ACC112 (cell line): ENCODE results near the gene FAM181A.

Source experiments
- H2AFZ ChIP-seq: fragments of 200-600 bp; sonication (generic); one replicate; pipeline ENCODE4 v1.6.0; 2017; ENCODE audit warnings: antibody characterized with exemption, low read length; ENCODE audit not compliant: unreplicated experiment
- H3K27ac ChIP-seq: fragments of 200-600 bp; sonication (generic); 2 replicates; pipeline ENCODE4 v1.5.1; 2014; ENCODE audit warnings: low read depth, mild to moderate bottlenecking, antibody characterized with exemption, low read length, moderate library complexity
- H3K27me3 ChIP-seq: fragments of 200-600 bp; sonication (generic); 2 replicates; pipeline ENCODE4 v1.6.1; 2014; ENCODE audit warnings: mild to moderate bottlenecking, antibody characterized with exemption, low read length, moderate library complexity, mixed read lengths; ENCODE audit not compliant: insufficient read depth
- H3K36me3 ChIP-seq: fragments of 200-600 bp; sonication (generic); 2 replicates; pipeline ENCODE4 v1.6.1; 2016; ENCODE audit warnings: mild to moderate bottlenecking, antibody characterized with exemption, low read length, moderate library complexity, mixed read lengths; ENCODE audit not compliant: insufficient read depth
- H3K4me1 ChIP-seq: fragments of 200-600 bp; sonication (generic); one replicate; pipeline ENCODE4 v1.6.1; 2016; ENCODE audit warnings: low read length, mixed read lengths; ENCODE audit not compliant: insufficient read depth, unreplicated experiment, control insufficient read depth
- H3K4me3 ChIP-seq: fragments of 200-600 bp; sonication (generic); 2 replicates; pipeline ENCODE4 v1.5.1; 2014; ENCODE audit warnings: mild to moderate bottlenecking, low read depth, low read length
- H3K79me2 ChIP-seq: fragments of 200-600 bp; sonication (generic); one replicate; pipeline ENCODE4 v1.6.0; 2016; ENCODE audit warnings: low read length; ENCODE audit not compliant: control insufficient read depth, unreplicated experiment, insufficient read depth

The FAM181A gene

GRCh38 chr14:93930296-93930988, 3.3 kb downstream of the FAM181A start:
- Histone ChIP-seq H2AFZ (no peak overlapping the region), H3K36me3 (no peaks in the 10 kb centered on the region), H3K79me2 (no peaks in the 10 kb centered on the region), H3K4me1 (no peaks in the 10 kb centered on the region), H3K27ac (no peak overlapping the region), H3K27me3 (peaks cover 46% of the 10 kb centered on the region), H3K4me3 (no peak overlapping the region)

GRCh38 chr14:93930989-93931307, 3.8 kb downstream of the FAM181A start:
- Histone ChIP-seq H3K27me3 (peaks cover 41% of the 10 kb centered on the region), H3K27ac (no peak overlapping the region)

GRCh38 chr14:93932642-93933041, 5.5 kb downstream of the FAM181A start:
- no peak overlapping the region for H3K4me3 ChIP-seq

More at GRCh38 chr14:93930989-93931307, 3.8 kb downstream of the FAM181A start:
- no peak overlapping the region for H2AFZ ChIP-seq
- H3K4me3 ChIP-seq, result no peak overlapping the region
- H3K36me3 ChIP-seq, result no peaks in the 10 kb centered on the region
- no peaks in the 10 kb centered on the region for H3K79me2 ChIP-seq
- no peaks in the 10 kb centered on the region for H3K4me1 ChIP-seq

GRCh38 chr14:93935213-93935612, 8.1 kb downstream of the FAM181A start:
- Histone ChIP-seq H3K27me3 (peaks cover 57% of the 10 kb centered on the region), H3K79me2 (no peaks in the 10 kb centered on the region), H2AFZ (no peak overlapping the region), H3K4me1 (no peaks in the 10 kb centered on the region), H3K36me3 (no peaks in the 10 kb centered on the region), H3K4me3 (no peak overlapping the region), H3K27ac (no peak overlapping the region)

More at GRCh38 chr14:93932642-93933041, 5.5 kb downstream of the FAM181A start:
- no peaks in the 10 kb centered on the region for H3K4me1 ChIP-seq
- H3K36me3 ChIP-seq, result no peaks in the 10 kb centered on the region
- H3K27ac ChIP-seq, result no peak overlapping the region
- peaks cover 49% of the 10 kb centered on the region for H3K27me3 ChIP-seq
- H2AFZ ChIP-seq, result no peak overlapping the region
- H3K79me2 ChIP-seq, result no peaks in the 10 kb centered on the region

- H3K4me3 ChIP-seq, result no peak overlapping the region
- no peaks in the 10 kb centered on the region for H3K79me2 ChIP-seq
- H3K4me1 ChIP-seq, result peaks cover under 1% of the 10 kb centered on the region
Measured at GRCh38 chr14:93936245-93936644, 9.1 kb downstream of the FAM181A start.

GRCh38 chr14:93936926-93937325, 9.8 kb downstream of the FAM181A start:
- no peaks in the 10 kb centered on the region for H3K79me2 ChIP-seq

More at GRCh38 chr14:93936245-93936644, 9.1 kb downstream of the FAM181A start:
- H3K27ac ChIP-seq, result no peak overlapping the region
- no peaks in the 10 kb centered on the region for H3K36me3 ChIP-seq
- H3K27me3 ChIP-seq, result peaks cover 49% of the 10 kb centered on the region
- H2AFZ ChIP-seq, result no peak overlapping the region

GRCh38 chr14:93937519-93937918, 10.4 kb downstream of the FAM181A start:
- Histone ChIP-seq H3K36me3 (no peaks in the 10 kb centered on the region), H3K4me1 (peaks cover 4% of the 10 kb centered on the region)

More at GRCh38 chr14:93936926-93937325, 9.8 kb downstream of the FAM181A start:
- Histone ChIP-seq H3K27ac (no peak overlapping the region), H3K36me3 (no peaks in the 10 kb centered on the region), H2AFZ (no peak overlapping the region), H3K4me3 (no peak overlapping the region), H3K27me3 (peaks cover 43% of the 10 kb centered on the region), H3K4me1 (peaks cover 4% of the 10 kb centered on the region)

GRCh38 chr14:93938751-93939303, 11.7 kb downstream of the FAM181A start:
- Histone ChIP-seq H3K36me3 (no peaks in the 10 kb centered on the region), H3K27ac (no peak overlapping the region), H3K27me3 (peaks cover 43% of the 10 kb centered on the region), H3K79me2 (no peaks in the 10 kb centered on the region), H3K4me1 (peaks cover 4% of the 10 kb centered on the region), H2AFZ (no peak overlapping the region), H3K4me3 (peak overlapping the region; percentile 65)

More at GRCh38 chr14:93937519-93937918, 10.4 kb downstream of the FAM181A start:
- Histone ChIP-seq H3K4me3 (no peak overlapping the region), H2AFZ (no peak overlapping the region), H3K27me3 (peaks cover 43% of the 10 kb centered on the region), H3K79me2 (no peaks in the 10 kb centered on the region), H3K27ac (no peak overlapping the region)

- no peaks in the 10 kb centered on the region for H3K36me3 ChIP-seq
- H3K79me2 ChIP-seq, result no peaks in the 10 kb centered on the region
- no peak overlapping the region for H2AFZ ChIP-seq
- peaks cover 4% of the 10 kb centered on the region for H3K4me1 ChIP-seq
- peaks cover 39% of the 10 kb centered on the region for H3K27me3 ChIP-seq
- H3K27ac ChIP-seq, result no peak overlapping the region
- H3K4me3 ChIP-seq, result peak overlapping the region; percentile 65
Measured at GRCh38 chr14:93939304-93940229, 12.4 kb downstream of the FAM181A start.

- Histone ChIP-seq H2AFZ (no peak overlapping the region), H3K4me3 (no peak overlapping the region), H3K27ac (no peak overlapping the region), H3K4me1 (peaks cover 4% of the 10 kb centered on the region), H3K36me3 (no peaks in the 10 kb centered on the region), H3K79me2 (no peaks in the 10 kb centered on the region), H3K27me3 (peaks cover 30% of the 10 kb centered on the region)
Measured at GRCh38 chr14:93940437-93940836, 13.3 kb downstream of the FAM181A start.
